ENCODE results near the gene ABHD17A. TPM values are rescaled to one million over a fixed set of nuclear protein-coding genes. Genes with fewer than 3 reads are reported as not detected.

Gene ABHD17A
- total RNA-seq, 1 experiment from 2014 or later, result 47.5 TPM

- Mint-ChIP-seq H3K9me3 (no peaks in the 10 kb centered on the region), H3K4me1 (peaks cover 11 to 22% of the 10 kb centered on the region in 2 experiments), H3K27ac (no peak overlapping the region), H3K27me3 (ENCODE audit: low read depth) (no peaks in the 10 kb centered on the region), H3K4me3 (no peak overlapping the region), H3K36me3 (ENCODE audit: insufficient read depth in 1 of 3, low read depth in 3 of 3) (peaks cover 0 to 6% (median 0%) of the 10 kb centered on the region in 3 experiments; a peak in 3 of 7 replicates)
- no peak overlapping the region for H4K5ac ChIP-seq (ENCODE audit: insufficient read length, low read depth, low read length)
- no peak overlapping the region for H3T11ph ChIP-seq (ENCODE audit: low read length)
- peaks cover 7% of the 10 kb centered on the region for H3K23me2 ChIP-seq (ENCODE audit: insufficient read length, low read depth, low read length, poor library complexity, severe bottlenecking)
- H2BK5ac ChIP-seq (ENCODE audit: insufficient read length, low read length), result no peak overlapping the region
- no peak overlapping the region for H3K18ac ChIP-seq (ENCODE audit: insufficient read length, low read depth, low read length)
- no peaks in the 10 kb centered on the region for H3K9me3 ChIP-seq (ENCODE audit: control insufficient read depth, low read depth, low read length)
- H2AFZ ChIP-seq (ENCODE audit: low read length), result no peak overlapping the region
- H4K20me1 ChIP-seq (ENCODE audit: control insufficient read depth, insufficient read depth, insufficient read length), result peaks cover 5% of the 10 kb centered on the region
- no peak overlapping the region for H2BK15ac ChIP-seq (ENCODE audit: low read depth, low read length)
- H3K56ac ChIP-seq (ENCODE audit: insufficient read length, low read depth, low read length), result no peak overlapping the region
- no peak overlapping the region for H3K4me2 ChIP-seq (ENCODE audit: insufficient read depth, insufficient read length, low read length)
- WGBS (ENCODE audit: extremely low coverage, insufficient read length, low lambda C conversion rate), result no CpG with 5 or more reads among the region's 16 CpGs
- no peak overlapping the region for H2AK5ac ChIP-seq (ENCODE audit: insufficient read length, low read length)
- H3K9ac ChIP-seq (ENCODE audit: extremely low read depth, insufficient read length, low read length), result no peak overlapping the region
- no peak overlapping the region for H2BK20ac ChIP-seq (ENCODE audit: low read depth, low read length, poor library complexity, severe bottlenecking)
- peaks cover 12% of the 10 kb centered on the region for H3K79me1 ChIP-seq (ENCODE audit: insufficient read depth, low read depth, low read length, poor library complexity, severe bottlenecking)
- no peak overlapping the region for H3K4ac ChIP-seq (ENCODE audit: low read depth, low read length)
- no peaks in the 10 kb centered on the region for H3K27me3 ChIP-seq (ENCODE audit: insufficient read depth, low read length)
- H3K14ac ChIP-seq (ENCODE audit: insufficient read depth, low read length), result no peak overlapping the region
- H3K4me1 ChIP-seq (ENCODE audit: insufficient read depth, low read length), result no peaks in the 10 kb centered on the region
- H3K79me2 ChIP-seq (ENCODE audit: insufficient read depth, low read length), result peaks cover 28% of the 10 kb centered on the region; the same call in 1 of the 2 replicates
- H2BK120ac ChIP-seq (ENCODE audit: low read depth, low read length, poor library complexity, severe bottlenecking), result no peak overlapping the region
- H3K27ac ChIP-seq (ENCODE audit: insufficient read length, low read depth, low read length), result no peak overlapping the region
- no peak overlapping the region for H2BK12ac ChIP-seq (ENCODE audit: insufficient read length, low read depth, low read length)
- no peak overlapping the region for H4K91ac ChIP-seq (ENCODE audit: insufficient read length, low read depth, low read length)
- no peak for DNase-seq
- no peak overlapping the region for H4K8ac ChIP-seq (replicated peaks; ENCODE audit: insufficient read length, low read depth, low read length)
- TF ChIP-seq CTCF (conservative IDR thresholded peaks at IDR 0.05), result no peak
- H3K23ac ChIP-seq (ENCODE audit: insufficient read length, low read depth, low read length), result no peak overlapping the region
These were observed 40.2 kb downstream of the ABHD17A start for GRCh38 chr19:1845125-1845515.
